ENCODE measurements around the gene CTPS2. TPM values are rescaled to one million over a fixed set of nuclear protein-coding genes. Genes with fewer than 3 reads are reported as not detected.
A peak's percentile ranks its signal among the peaks of the same experiment; 100 is the strongest.

CTPS2 gene
- polyA plus RNA-seq, 1 of the 3 experiments (the other 2 are of a cell fraction), result 6.1 TPM

- no peak for DNase-seq
- H3F3A ChIP-seq (replicated peaks; ENCODE audit: insufficient read depth), result peaks cover 29% of the 10 kb centered on the region
- peaks cover 13% of the 10 kb centered on the region; the same call in 1 of the 2 replicates for H3K79me2 ChIP-seq (ENCODE audit: insufficient read depth)
- no peak overlapping the region for H3K4me3 ChIP-seq (ENCODE audit: low read depth in 2 of 2, low read length in 1 of 2)
- no peaks in the 10 kb centered on the region for H4K20me1 ChIP-seq (ENCODE audit: insufficient read depth)
- no peak overlapping the region for H3K4me2 ChIP-seq
- peaks cover 0 to 5% of the 10 kb centered on the region in 2 experiments for H3K36me3 ChIP-seq (replicated peaks in 1 of 2; ENCODE audit: control insufficient read depth in 1 of 2, insufficient read depth in 2 of 2, low read length in 1 of 2)
- peak overlapping the region in 1 of 2 experiments; percentile 88; a peak in 2 of 4 replicates for H3K27ac ChIP-seq (ENCODE audit: low read depth in 2 of 2, low read length in 1 of 2)
- TF ChIP-seq, protein P1, sequence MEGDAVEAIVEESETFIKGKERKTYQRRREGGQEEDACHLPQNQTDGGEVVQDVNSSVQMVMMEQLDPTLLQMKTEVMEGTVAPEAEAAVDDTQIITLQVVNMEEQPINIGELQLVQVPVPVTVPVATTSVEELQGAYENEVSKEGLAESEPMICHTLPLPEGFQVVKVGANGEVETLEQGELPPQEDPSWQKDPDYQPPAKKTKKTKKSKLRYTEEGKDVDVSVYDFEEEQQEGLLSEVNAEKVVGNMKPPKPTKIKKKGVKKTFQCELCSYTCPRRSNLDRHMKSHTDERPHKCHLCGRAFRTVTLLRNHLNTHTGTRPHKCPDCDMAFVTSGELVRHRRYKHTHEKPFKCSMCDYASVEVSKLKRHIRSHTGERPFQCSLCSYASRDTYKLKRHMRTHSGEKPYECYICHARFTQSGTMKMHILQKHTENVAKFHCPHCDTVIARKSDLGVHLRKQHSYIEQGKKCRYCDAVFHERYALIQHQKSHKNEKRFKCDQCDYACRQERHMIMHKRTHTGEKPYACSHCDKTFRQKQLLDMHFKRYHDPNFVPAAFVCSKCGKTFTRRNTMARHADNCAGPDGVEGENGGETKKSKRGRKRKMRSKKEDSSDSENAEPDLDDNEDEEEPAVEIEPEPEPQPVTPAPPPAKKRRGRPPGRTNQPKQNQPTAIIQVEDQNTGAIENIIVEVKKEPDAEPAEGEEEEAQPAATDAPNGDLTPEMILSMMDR (IDR thresholded peaks at IDR 0.05), result no peak
- TF ChIP-seq FOXJ3 (CRISPR knock-in tag; IDR thresholded peaks at IDR 0.05), result no peak
- no peak for TF ChIP-seq RAD21 (IDR thresholded peaks at IDR 0.05; ENCODE audit: low read length)
- TF ChIP-seq GATA2 (CRISPR knock-in tag; IDR thresholded peaks at IDR 0.05), result no peak
- no peak for TF ChIP-seq PBX3 (IDR thresholded peaks at IDR 0.05)
- TF ChIP-seq TAF1 (IDR thresholded peaks at IDR 0.05; ENCODE audit: borderline replicate concordance, low read depth, low read length), result no peak
- no peak for TF ChIP-seq JUND (IDR thresholded peaks at IDR 0.05)
- no peak for TF ChIP-seq YY1 (IDR thresholded peaks at IDR 0.05; ENCODE audit: low read depth)
- no peak for TF ChIP-seq NFIC (IDR thresholded peaks at IDR 0.05; ENCODE audit: borderline replicate concordance)
- TF ChIP-seq USF1 (IDR thresholded peaks at IDR 0.05; ENCODE audit: borderline replicate concordance, low read depth), result no peak
- no peak for TF ChIP-seq REST (IDR thresholded peaks at IDR 0.05; ENCODE audit: low read depth, low read length)
- TF ChIP-seq SMC3 (IDR thresholded peaks at IDR 0.05; ENCODE audit: low read depth, low read length), result no peak
- TF ChIP-seq RXRA (IDR thresholded peaks at IDR 0.05; ENCODE audit: borderline replicate concordance, low read depth), result no peak
- TF ChIP-seq MXI1 (IDR thresholded peaks at IDR 0.05; ENCODE audit: low read depth, low read length), result no peak
- H3K9me2 ChIP-seq, result no peaks in the 10 kb centered on the region
- no peak overlapping the region for H3K9ac ChIP-seq
- H3K9me3 ChIP-seq, result no peaks in the 10 kb centered on the region
- ChIA-PET POLR2A (no interaction called here), CTCF (no interaction called here)
- WGBS (ENCODE audit: low lambda C conversion rate), result 83% methylated on average over 5 of the region's 5 CpGs
- H3K4me1 ChIP-seq (ENCODE audit: control insufficient read depth in 1 of 2, insufficient read depth in 2 of 2, low read depth in 1 of 2, low read length in 1 of 2), result peaks cover 2 to 11% of the 10 kb centered on the region in 2 experiments; a peak in 3 of 4 replicates
- no peak overlapping the region for H2AFZ ChIP-seq (ENCODE audit: low read depth)
- no peaks in the 10 kb centered on the region for H3K27me3 ChIP-seq (ENCODE audit: insufficient read depth)
These were observed 77.4 kb downstream of the CTPS2 start for GRCh38 chrX:16635040-16635439.

All from SK-N-SH (cell line).